K562 (cell line): Measurements from ENCODE around the gene SBNO1. TPM values are rescaled to one million over a fixed set of nuclear protein-coding genes. Genes with fewer than 3 reads are reported as not detected.
A peak's percentile ranks its signal among the peaks of the same experiment; 100 is the strongest.

Source experiments
- CBFA2T3 ChIP-seq: fragments of 450-650 bp; IDR thresholded peaks from 2 replicates; pipeline ENCODE4 v1.6.1; 2017
- CXXC5 ChIP-seq: fragments of 250-450 bp; sonication (Bioruptor Pico); IDR thresholded peaks from 2 replicates; pipeline ENCODE4 v1.8.0; 2022; ENCODE audit warnings: inconsistent platforms, mild to moderate bottlenecking, moderate library complexity
- ETV6 ChIP-seq, 3 experiments: fragments of 150-350 bp in 1 of 3; sonication (generic) in 1 of 3; formaldehyde crosslinking in 1 of 3; IDR thresholded peaks; 2 replicates each; pipeline versions ENCODE4 v1.6.1 to v1.8.0; 2014 to 2022; ENCODE audit warnings: borderline replicate concordance in 2 of 3, low read depth in 2 of 3, antibody characterized with exemption in 1 of 3, low read length in 1 of 3, mild to moderate bottlenecking in 1 of 3, missing genetic modification reagents in 1 of 3
- GATAD2B ChIP-seq: fragments of 450-650 bp; IDR thresholded peaks from 2 replicates; pipeline ENCODE4 v1.6.1; 2017; ENCODE audit warnings: mild to moderate bottlenecking, borderline replicate concordance
- HDAC1 ChIP-seq, 2 experiments: fragments of 450-650 bp; IDR thresholded peaks; 2 replicates each; pipeline ENCODE4 v1.6.1; 2016 to 2017; ENCODE audit warnings: inconsistent platforms in 1 of 2, mild to moderate bottlenecking in 1 of 2, moderate library complexity in 1 of 2
- KDM1A ChIP-seq, 2 experiments: fragments of 450-650 bp; IDR thresholded peaks; 2 replicates each; pipeline ENCODE4 v1.6.1; 2016; ENCODE audit warnings: mild to moderate bottlenecking in 2 of 2
- NCOR1 ChIP-seq: fragments of 450-650 bp; IDR thresholded peaks from 2 replicates; pipeline ENCODE4 v1.6.1; 2016; ENCODE audit warnings: mild to moderate bottlenecking, moderate library complexity
- NFIX ChIP-seq: fragments of 250-450 bp; sonication (Bioruptor Pico); IDR thresholded peaks from 2 replicates; pipeline ENCODE4 v1.4.0; 2020; ENCODE audit warnings: low read depth, mild to moderate bottlenecking, moderate library complexity
- OTX1 ChIP-seq: fragments of 450-650 bp; formaldehyde crosslinking; IDR thresholded peaks from 2 replicates; pipeline ENCODE4 v1.4.0; 2022; ENCODE audit warnings: mild to moderate bottlenecking
- PHF21A ChIP-seq: fragments of 450-650 bp; IDR thresholded peaks from 2 replicates; pipeline ENCODE4 v1.6.1; 2017; ENCODE audit warnings: low read depth, borderline replicate concordance
- PHF8 ChIP-seq: fragments of 200-600 bp; sonication (generic); IDR thresholded peaks from 2 replicates; pipeline ENCODE4 v1.6.1; 2012; ENCODE audit warnings: mixed run types, mild to moderate bottlenecking, inconsistent platforms, low read length, moderate library complexity, borderline replicate concordance
- RCOR1 ChIP-seq, 2 experiments: IDR thresholded peaks; 2 replicates each; pipeline ENCODE4 v1.6.1; 2012; ENCODE audit warnings: low read depth in 2 of 2, low read length in 2 of 2, borderline replicate concordance in 1 of 2, improper control_type of control experiment in 1 of 2
- SPI1 ChIP-seq: IDR thresholded peaks from 2 replicates; pipeline ENCODE4 v1.6.1; 2011; ENCODE audit warnings: low read depth, low read length, control low read depth, borderline replicate concordance
- TCF3 ChIP-seq: sonication (generic); formaldehyde crosslinking; IDR thresholded peaks from 2 replicates; pipeline ENCODE4 v1.4.0; 2020; ENCODE audit warnings: mild to moderate bottlenecking, missing genetic modification reagents
- TOE1 ChIP-seq, 2 experiments: fragments of 450-650 bp in 1 of 2; sonication (generic) in 1 of 2; formaldehyde crosslinking in 1 of 2; IDR thresholded peaks; 2 replicates each; pipeline versions ENCODE4 v1.7.1 to v1.8.0; 2016 to 2022; ENCODE audit warnings: borderline replicate concordance in 2 of 2, mild to moderate bottlenecking in 2 of 2, antibody characterized with exemption in 1 of 2, inconsistent platforms in 1 of 2, low read depth in 1 of 2, missing genetic modification reagents in 1 of 2, moderate library complexity in 1 of 2
- XRCC3 ChIP-seq: fragments of 450-650 bp; IDR thresholded peaks from 2 replicates; pipeline ENCODE4 v1.6.1; 2017; ENCODE audit warnings: mild to moderate bottlenecking, moderate library complexity
- polyA plus RNA-seq, 8 experiments: library from polyadenylated mRNA; depleted of rRNA in 4 of 8; stranded (reverse) in 5 of 8; unstranded in 3 of 8; fragments of >200 nt; fragmentation: Nextera tagmentation in 2 of 8; fragmentation: Illumina TruSeq in 1 of 8; extraction: Ambion mirVana in 2 of 8; extraction: Trizol in 1 of 8; gene quantifications; 2 replicates each; pipeline versions ENCODE4 v1.2.1 to v1.2.3, GENCODE V29; 2011 to 2014; ENCODE audit warnings: inconsistent platforms in 1 of 8, missing spikeins in 1 of 8
- total RNA-seq, 7 experiments: library from RNA; depleted of rRNA in 6 of 7; stranded (reverse); fragments of >200 nt in 6 of 7; fragmentation: Illumina TruSeq in 2 of 7; extraction: Trizol in 2 of 7; gene quantifications; 2 replicates each; pipeline versions ENCODE4 v1.2.1 to v1.2.3, GENCODE V29; 2011 to 2021; ENCODE audit warnings: low replicate concordance in 1 of 7
- TF ChIP-seq, protein P1 (sequence below): sonication (generic); formaldehyde crosslinking; IDR thresholded peaks from 2 replicates; pipeline ENCODE4 v1.8.0; 2023; ENCODE audit warnings: mild to moderate bottlenecking, missing genetic modification reagents
- TF ChIP-seq, protein P2 (sequence below): fragments of 450-650 bp; formaldehyde crosslinking; IDR thresholded peaks from 2 replicates; pipeline ENCODE4 v1.4.0; 2020; ENCODE audit warnings: mild to moderate bottlenecking, moderate library complexity
- TF ChIP-seq, protein P3 (sequence below): sonication (generic); formaldehyde crosslinking; IDR thresholded peaks from 2 replicates; pipeline ENCODE4 v1.8.0; 2022; ENCODE audit warnings: missing genetic modification reagents, mild to moderate bottlenecking, borderline replicate concordance

Gene SBNO1
- total and polyA plus RNA-seq, 9 of the 15 experiments (the other 6 are each of a cell fraction or from before 2014, with no cell fraction given), result 14.9 to 77.1 (median 35.9) TPM

DNA sequence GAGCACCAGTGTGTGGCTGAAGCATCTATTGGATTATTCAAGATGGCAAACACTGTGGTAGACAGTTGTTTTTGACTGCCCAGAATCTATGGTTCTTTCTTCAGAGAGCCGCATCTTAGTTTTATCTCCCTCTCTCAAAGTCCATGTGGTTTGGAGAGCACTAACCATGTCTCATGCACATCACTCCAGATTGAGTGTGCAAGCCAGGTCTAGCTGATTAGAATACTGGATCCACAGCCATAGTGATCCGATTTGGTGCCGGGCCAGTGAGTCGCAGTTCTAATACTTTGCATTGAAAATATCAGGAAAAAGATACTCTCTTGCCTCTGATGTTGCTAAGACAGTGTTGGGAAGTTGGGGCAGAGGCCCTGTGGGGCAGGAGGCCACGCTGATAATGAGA, 4.6 kb upstream of the SBNO1 start (continued):
- TF ChIP-seq ETV6 (IDR thresholded peaks at IDR 0.05; ENCODE audit: borderline replicate concordance in 1 of 2, low read depth in 2 of 2, low read length in 1 of 2), result no peak
- TF ChIP-seq ETV6 (CRISPR knock-in tag; IDR thresholded peaks at IDR 0.05; ENCODE audit: borderline replicate concordance), result no peak
- TF ChIP-seq HDAC1 (IDR thresholded peaks at IDR 0.05), result peak in 1 of 2 experiments; percentile 14; a peak in 2 of 4 replicates
- peak; percentile 38 to 56; a peak in 1 of 4 replicates for TF ChIP-seq KDM1A (IDR thresholded peaks at IDR 0.05)
- peak; percentile 67 for TF ChIP-seq CBFA2T3
- TF ChIP-seq SPI1, result no peak
- no peak for TF ChIP-seq TOE1 (IDR thresholded peaks at IDR 0.05; ENCODE audit: borderline replicate concordance)
- no peak for TF ChIP-seq TOE1 (CRISPR knock-in tag; IDR thresholded peaks at IDR 0.05; ENCODE audit: borderline replicate concordance, low read depth)
- peak; percentile 27; the same call in 1 of the 2 replicates for TF ChIP-seq NCOR1
- TF ChIP-seq OTX1 (CRISPR knock-in tag), result no peak
- no peak for TF ChIP-seq NFIX
- TF ChIP-seq XRCC3, result no peak
- TF ChIP-seq, protein P1, sequence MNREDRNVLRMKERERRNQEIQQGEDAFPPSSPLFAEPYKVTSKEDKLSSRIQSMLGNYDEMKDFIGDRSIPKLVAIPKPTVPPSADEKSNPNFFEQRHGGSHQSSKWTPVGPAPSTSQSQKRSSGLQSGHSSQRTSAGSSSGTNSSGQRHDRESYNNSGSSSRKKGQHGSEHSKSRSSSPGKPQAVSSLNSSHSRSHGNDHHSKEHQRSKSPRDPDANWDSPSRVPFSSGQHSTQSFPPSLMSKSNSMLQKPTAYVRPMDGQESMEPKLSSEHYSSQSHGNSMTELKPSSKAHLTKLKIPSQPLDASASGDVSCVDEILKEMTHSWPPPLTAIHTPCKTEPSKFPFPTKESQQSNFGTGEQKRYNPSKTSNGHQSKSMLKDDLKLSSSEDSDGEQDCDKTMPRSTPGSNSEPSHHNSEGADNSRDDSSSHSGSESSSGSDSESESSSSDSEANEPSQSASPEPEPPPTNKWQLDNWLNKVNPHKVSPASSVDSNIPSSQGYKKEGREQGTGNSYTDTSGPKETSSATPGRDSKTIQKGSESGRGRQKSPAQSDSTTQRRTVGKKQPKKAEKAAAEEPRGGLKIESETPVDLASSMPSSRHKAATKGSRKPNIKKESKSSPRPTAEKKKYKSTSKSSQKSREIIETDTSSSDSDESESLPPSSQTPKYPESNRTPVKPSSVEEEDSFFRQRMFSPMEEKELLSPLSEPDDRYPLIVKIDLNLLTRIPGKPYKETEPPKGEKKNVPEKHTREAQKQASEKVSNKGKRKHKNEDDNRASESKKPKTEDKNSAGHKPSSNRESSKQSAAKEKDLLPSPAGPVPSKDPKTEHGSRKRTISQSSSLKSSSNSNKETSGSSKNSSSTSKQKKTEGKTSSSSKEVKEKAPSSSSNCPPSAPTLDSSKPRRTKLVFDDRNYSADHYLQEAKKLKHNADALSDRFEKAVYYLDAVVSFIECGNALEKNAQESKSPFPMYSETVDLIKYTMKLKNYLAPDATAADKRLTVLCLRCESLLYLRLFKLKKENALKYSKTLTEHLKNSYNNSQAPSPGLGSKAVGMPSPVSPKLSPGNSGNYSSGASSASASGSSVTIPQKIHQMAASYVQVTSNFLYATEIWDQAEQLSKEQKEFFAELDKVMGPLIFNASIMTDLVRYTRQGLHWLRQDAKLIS, result no peak
- TF ChIP-seq GATAD2B, result no peak
- TF ChIP-seq, protein P2, sequence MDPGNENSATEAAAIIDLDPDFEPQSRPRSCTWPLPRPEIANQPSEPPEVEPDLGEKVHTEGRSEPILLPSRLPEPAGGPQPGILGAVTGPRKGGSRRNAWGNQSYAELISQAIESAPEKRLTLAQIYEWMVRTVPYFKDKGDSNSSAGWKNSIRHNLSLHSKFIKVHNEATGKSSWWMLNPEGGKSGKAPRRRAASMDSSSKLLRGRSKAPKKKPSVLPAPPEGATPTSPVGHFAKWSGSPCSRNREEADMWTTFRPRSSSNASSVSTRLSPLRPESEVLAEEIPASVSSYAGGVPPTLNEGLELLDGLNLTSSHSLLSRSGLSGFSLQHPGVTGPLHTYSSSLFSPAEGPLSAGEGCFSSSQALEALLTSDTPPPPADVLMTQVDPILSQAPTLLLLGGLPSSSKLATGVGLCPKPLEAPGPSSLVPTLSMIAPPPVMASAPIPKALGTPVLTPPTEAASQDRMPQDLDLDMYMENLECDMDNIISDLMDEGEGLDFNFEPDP (CRISPR knock-in tag), result no peak
- no peak for TF ChIP-seq PHF8
- TF ChIP-seq RCOR1 (IDR thresholded peaks at IDR 0.05; ENCODE audit: borderline replicate concordance in 1 of 2, low read depth in 2 of 2, low read length in 2 of 2), result 0 out of 4 replicates have a peak, but pooled peaks of 1 of the 2 experiments have one; percentile 20
- 0 out of 2 replicates have a peak, but pooled peaks have one; percentile 13 for TF ChIP-seq CXXC5
- no peak for TF ChIP-seq PHF21A
- TF ChIP-seq, protein P3, sequence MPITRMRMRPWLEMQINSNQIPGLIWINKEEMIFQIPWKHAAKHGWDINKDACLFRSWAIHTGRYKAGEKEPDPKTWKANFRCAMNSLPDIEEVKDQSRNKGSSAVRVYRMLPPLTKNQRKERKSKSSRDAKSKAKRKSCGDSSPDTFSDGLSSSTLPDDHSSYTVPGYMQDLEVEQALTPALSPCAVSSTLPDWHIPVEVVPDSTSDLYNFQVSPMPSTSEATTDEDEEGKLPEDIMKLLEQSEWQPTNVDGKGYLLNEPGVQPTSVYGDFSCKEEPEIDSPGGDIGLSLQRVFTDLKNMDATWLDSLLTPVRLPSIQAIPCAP (CRISPR knock-in tag), result no peak
- TF ChIP-seq TCF3 (CRISPR knock-in tag), result peak; percentile 51; the same call in 1 of the 2 replicates
